Measurements from ENCODE around the gene CDRT4. TPM values are rescaled to one million over a fixed set of nuclear protein-coding genes. Genes with fewer than 3 reads are reported as not detected.

CDRT4 gene
- total RNA-seq, 2 donors from 2014 or later = 6.4 to 6.6 TPM

Other genes with a start within 250 kb of the CDRT4 start
- gene PMP22, start 202.3 kb downstream of the CDRT4 start, total RNA-seq = 10 to 100 TPM; 22.5 to 52.8 TPM
- gene TEKT3, start 126.0 kb downstream of the CDRT4 start, total RNA-seq = under 1 TPM; 0.36 to 0.64 TPM
- gene TVP23C, start 95.9 kb upstream of the CDRT4 start, total RNA-seq = 10 to 100 TPM; 18.0 to 20.7 TPM
- 1 to 10 TPM in 1 of 2 donors, under 1 TPM in 1; 0.95 to 1.6 TPM for gene FBXW10B, start 152.1 kb upstream of the CDRT4 start, total RNA-seq
- gene TRIM16, start 216.7 kb upstream of the CDRT4 start, total RNA-seq = 10 to 100 TPM; 22.5 to 26.0 TPM
- gene ZNF286A, start 232.1 kb upstream of the CDRT4 start, total RNA-seq = 1 to 10 TPM; 6.4 to 10.0 TPM

Data from left colon (tissue), 2 donors.